K562 (cell line): ENCODE measurements around the gene RAB7A. TPM values are rescaled to one million over a fixed set of nuclear protein-coding genes. Genes with fewer than 3 reads are reported as not detected.

Experiments
- ARID1B ChIP-seq: fragments of 450-650 bp; IDR thresholded peaks from 2 replicates; pipeline ENCODE4 v1.6.1; 2016; ENCODE audit warnings: antibody characterized with exemption, mild to moderate bottlenecking, inconsistent platforms
- DPF2 ChIP-seq: fragments of 450-650 bp; IDR thresholded peaks from 2 replicates; pipeline ENCODE4 v1.6.1; 2016
- EP400 ChIP-seq: fragments of 450-650 bp; IDR thresholded peaks from 2 replicates; pipeline ENCODE4 v1.6.1; 2017; ENCODE audit warnings: antibody characterized with exemption, mild to moderate bottlenecking, moderate library complexity
- NBN ChIP-seq: fragments of 450-650 bp; IDR thresholded peaks from 2 replicates; pipeline ENCODE4 v1.6.1; 2016; ENCODE audit warnings: low read depth, mild to moderate bottlenecking
- SOX6 ChIP-seq: fragments of 450-650 bp; IDR thresholded peaks from 2 replicates; pipeline ENCODE4 v1.6.1; 2014; ENCODE audit warnings: mild to moderate bottlenecking
- TAF9B ChIP-seq: fragments of 450-650 bp; IDR thresholded peaks from 2 replicates; pipeline ENCODE4 v1.6.1; 2018; ENCODE audit warnings: mild to moderate bottlenecking; ENCODE audit not compliant: partially characterized antibody
- ZFX ChIP-seq: sonication (generic); formaldehyde crosslinking; IDR thresholded peaks from 2 replicates; pipeline ENCODE4 v1.8.0; 2022; ENCODE audit warnings: mild to moderate bottlenecking, missing genetic modification reagents, moderate library complexity
- ZNF318 ChIP-seq, 2 experiments: fragments of 450-650 bp; IDR thresholded peaks; 2 replicates each; pipeline ENCODE4 v1.6.1; 2016; ENCODE audit warnings: mild to moderate bottlenecking in 2 of 2, borderline replicate concordance in 1 of 2, low read depth in 1 of 2, moderate library complexity in 1 of 2
- ZNF592 ChIP-seq: fragments of 450-650 bp; IDR thresholded peaks from 2 replicates; pipeline ENCODE4 v1.6.1; 2017; ENCODE audit warnings: antibody characterized with exemption, mild to moderate bottlenecking
- polyA plus RNA-seq, 8 experiments: library from polyadenylated mRNA; depleted of rRNA in 4 of 8; stranded (reverse) in 5 of 8; unstranded in 3 of 8; fragments of >200 nt; fragmentation: Nextera tagmentation in 2 of 8; fragmentation: Illumina TruSeq in 1 of 8; extraction: Ambion mirVana in 2 of 8; extraction: Trizol in 1 of 8; gene quantifications; 2 replicates each; pipeline versions ENCODE4 v1.2.1 to v1.2.3, GENCODE V29; 2011 to 2014; ENCODE audit warnings: inconsistent platforms in 1 of 8, missing spikeins in 1 of 8
- total RNA-seq, 7 experiments: library from RNA; depleted of rRNA in 6 of 7; stranded (reverse); fragments of >200 nt in 6 of 7; fragmentation: Illumina TruSeq in 2 of 7; extraction: Trizol in 2 of 7; gene quantifications; 2 replicates each; pipeline versions ENCODE4 v1.2.1 to v1.2.3, GENCODE V29; 2011 to 2021; ENCODE audit warnings: low replicate concordance in 1 of 7

The RAB7A gene
- total and polyA plus RNA-seq, 9 of the 15 experiments (the other 6 are each of a cell fraction or from before 2014, with no cell fraction given) = 30.9 to 204 (median 72.8) TPM

- TF ChIP-seq ZNF592 = peak; percentile 67
- peak; percentile 49 for TF ChIP-seq SOX6
- peak; percentile 79 for TF ChIP-seq TAF9B
- peak; percentile 54; the same call in 1 of the 2 replicates for TF ChIP-seq ZFX (CRISPR knock-in tag)
- TF ChIP-seq DPF2 = peak; percentile 77
- peak in 1 of 2 experiments; percentile 89; a peak in 2 of 4 replicates for TF ChIP-seq ZNF318 (IDR thresholded peaks at IDR 0.05; ENCODE audit: borderline replicate concordance in 1 of 2, low read depth in 1 of 2)
- peak; percentile 74 for TF ChIP-seq ARID1B
- TF ChIP-seq EP400 = peak; percentile 44; the same call in 1 of the 2 replicates
- TF ChIP-seq NBN = peak; percentile 30; the same call in 1 of the 2 replicates
These were observed 104.1 kb downstream of the RAB7A start (continued) for GRCh38 chr3:128829925-128830625.
